HepG2 (cell line): ENCODE measurements around the gene WDR18. TPM values are rescaled to one million over a fixed set of nuclear protein-coding genes. Genes with fewer than 3 reads are reported as not detected.

Experiments
- ARID4A ChIP-seq: sonication (generic); formaldehyde crosslinking; IDR thresholded peaks from 2 replicates; pipeline ENCODE4 v1.5.0; 2020; ENCODE audit warnings: mild to moderate bottlenecking, missing genetic modification reagents, borderline replicate concordance
- CENPX ChIP-seq: sonication (generic); formaldehyde crosslinking; IDR thresholded peaks from 2 replicates; pipeline ENCODE4 v1.9.0; 2021; ENCODE audit warnings: mild to moderate bottlenecking, missing genetic modification reagents, moderate library complexity
- DNMT1 ChIP-seq: sonication (generic); formaldehyde crosslinking; IDR thresholded peaks from 2 replicates; pipeline ENCODE4 v1.5.1; 2020; ENCODE audit warnings: mild to moderate bottlenecking, missing genetic modification reagents
- ELK4 ChIP-seq: sonication (generic); formaldehyde crosslinking; IDR thresholded peaks from 2 replicates; pipeline ENCODE4 v1.9.0; 2021; ENCODE audit warnings: missing genetic modification reagents, borderline replicate concordance
- MBNL3 ChIP-seq: fragments of 250-450 bp; sonication (Bioruptor Pico); conservative IDR thresholded peaks from 2 replicates; pipeline ENCODE4 v1.8.0; 2022; ENCODE audit warnings: mild to moderate bottlenecking, inconsistent platforms
- MIER2 ChIP-seq: IDR thresholded peaks from 2 replicates; pipeline ENCODE4 v1.6.1; 2016; ENCODE audit warnings: missing biosample characterization, missing genetic modification reagents
- MLX ChIP-seq: IDR thresholded peaks from 2 replicates; pipeline ENCODE4 v1.6.1; 2016
- MXD4 ChIP-seq: IDR thresholded peaks from 2 replicates; pipeline ENCODE4 v1.6.1; 2016; ENCODE audit warnings: mild to moderate bottlenecking, missing biosample characterization, missing genetic modification reagents
- PHF21A ChIP-seq: sonication (generic); formaldehyde crosslinking; IDR thresholded peaks from 2 replicates; pipeline ENCODE4 v1.5.0; 2020; ENCODE audit warnings: mild to moderate bottlenecking, missing genetic modification reagents
- POLR2A ChIP-seq, 2 experiments: IDR thresholded peaks; 2 replicates each; pipeline ENCODE4 v1.6.1; 2011; ENCODE audit warnings: low read depth in 2 of 2, low read length in 2 of 2, mild to moderate bottlenecking in 1 of 2, moderate library complexity in 1 of 2; ENCODE audit not compliant: insufficient read depth in 1 of 2
- ZC3H13 ChIP-seq: sonication (generic); formaldehyde crosslinking; IDR thresholded peaks from 2 replicates; pipeline ENCODE4 v1.8.1; 2023; ENCODE audit warnings: mild to moderate bottlenecking, missing genetic modification reagents, moderate library complexity
- ZFP90 ChIP-seq: sonication (generic); formaldehyde crosslinking; IDR thresholded peaks from 2 replicates; pipeline ENCODE4 v1.8.0; 2022; ENCODE audit warnings: missing genetic modification reagents, mild to moderate bottlenecking, inconsistent platforms, borderline replicate concordance
- ZNF33B ChIP-seq: sonication (generic); formaldehyde crosslinking; IDR thresholded peaks from 2 replicates; pipeline ENCODE4 v1.5.1; 2020; ENCODE audit warnings: mild to moderate bottlenecking, missing genetic modification reagents
- ZNF34 ChIP-seq: sonication (generic); formaldehyde crosslinking; IDR thresholded peaks from 2 replicates; pipeline ENCODE4 v1.4.0; 2020; ENCODE audit warnings: mild to moderate bottlenecking, missing genetic modification reagents, borderline replicate concordance
- ZNF354B ChIP-seq: sonication (generic); formaldehyde crosslinking; IDR thresholded peaks from 2 replicates; pipeline ENCODE4 v1.8.0; 2022; ENCODE audit warnings: mild to moderate bottlenecking, missing genetic modification reagents
- ZNF577 ChIP-seq: sonication (generic); formaldehyde crosslinking; IDR thresholded peaks from 2 replicates; pipeline ENCODE4 v1.4.0; 2020; ENCODE audit warnings: mild to moderate bottlenecking, low read depth, missing genetic modification reagents, borderline replicate concordance
- polyA plus RNA-seq, 8 experiments: library from polyadenylated mRNA; depleted of rRNA in 3 of 8; stranded (reverse) in 7 of 8; unstranded in 1 of 8; fragments of >200 nt; fragmentation: Illumina TruSeq in 4 of 8; extraction: Trizol in 4 of 8; gene quantifications; 2 replicates each; pipeline versions ENCODE4 v1.2.1 to v1.2.3, GENCODE V29; 2011 to 2016; ENCODE audit warnings: low read depth in 4 of 8, missing spikeins in 1 of 8, mixed read lengths in 1 of 8; ENCODE audit not compliant: insufficient read depth in 1 of 8
- total RNA-seq, 5 experiments: library from RNA; depleted of rRNA; stranded (reverse); fragments of >200 nt; fragmentation: Illumina TruSeq; extraction: Trizol; gene quantifications; 2 replicates each; pipeline ENCODE4 v1.2.3, GENCODE V29; 2016; ENCODE audit warnings: low read depth in 1 of 5
- TF ChIP-seq, protein P1 (sequence below): IDR thresholded peaks from 2 replicates; pipeline ENCODE4 v1.6.1; 2018; ENCODE audit warnings: missing genetic modification reagents, mild to moderate bottlenecking, missing compliant biosample characterization
- TF ChIP-seq, protein P2 (sequence below): IDR thresholded peaks from 2 replicates; pipeline ENCODE4 v1.6.1; 2012; ENCODE audit warnings: inconsistent platforms
- TF ChIP-seq, protein P3 (sequence below): sonication (generic); formaldehyde crosslinking; IDR thresholded peaks from 2 replicates; pipeline ENCODE4 v1.4.0; 2020; ENCODE audit warnings: missing genetic modification reagents

The WDR18 gene
- total and polyA plus RNA-seq, 2 of the 13 experiments (the other 11 are each of a cell fraction or from before 2014, with no cell fraction given) = 36.4 to 47.6 TPM

DNA sequence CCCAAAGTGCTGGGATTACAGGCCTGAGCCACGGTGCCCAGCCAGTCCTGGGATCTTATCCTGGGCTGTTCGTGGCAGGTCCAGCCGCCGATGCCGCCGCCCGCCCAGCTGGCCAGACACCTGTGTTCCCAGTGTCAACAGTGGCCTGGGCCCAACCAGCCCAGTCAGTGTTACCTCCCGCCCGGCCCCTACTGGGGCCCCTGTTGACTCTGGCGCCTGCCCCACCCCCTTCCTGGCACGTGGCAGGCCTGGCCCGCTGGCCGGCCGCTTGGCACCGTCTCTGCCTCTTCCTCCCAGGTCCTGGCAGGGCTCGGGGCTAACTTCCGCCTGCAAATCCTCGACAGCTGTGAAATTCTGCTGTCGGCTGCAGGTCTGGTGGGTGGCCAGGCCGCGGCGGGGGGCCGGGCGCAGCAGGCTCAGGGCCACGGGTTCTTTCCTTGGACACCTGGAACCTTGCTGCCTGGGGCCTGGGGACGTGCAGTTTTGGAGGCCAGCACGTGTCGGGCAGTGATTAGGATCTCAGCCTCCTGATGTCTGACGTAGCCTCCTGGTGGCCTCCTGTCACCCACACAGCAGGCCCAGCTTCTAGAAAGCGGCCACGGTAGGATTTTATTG is 49.2 kb upstream of the WDR18 start (continued):
- peak in 1 of 2 experiments; percentile 15; a peak in 2 of 4 replicates for TF ChIP-seq POLR2A (IDR thresholded peaks at IDR 0.05; ENCODE audit: insufficient read depth in 1 of 2, low read depth in 2 of 2, low read length in 2 of 2)
- TF ChIP-seq, protein P1, sequence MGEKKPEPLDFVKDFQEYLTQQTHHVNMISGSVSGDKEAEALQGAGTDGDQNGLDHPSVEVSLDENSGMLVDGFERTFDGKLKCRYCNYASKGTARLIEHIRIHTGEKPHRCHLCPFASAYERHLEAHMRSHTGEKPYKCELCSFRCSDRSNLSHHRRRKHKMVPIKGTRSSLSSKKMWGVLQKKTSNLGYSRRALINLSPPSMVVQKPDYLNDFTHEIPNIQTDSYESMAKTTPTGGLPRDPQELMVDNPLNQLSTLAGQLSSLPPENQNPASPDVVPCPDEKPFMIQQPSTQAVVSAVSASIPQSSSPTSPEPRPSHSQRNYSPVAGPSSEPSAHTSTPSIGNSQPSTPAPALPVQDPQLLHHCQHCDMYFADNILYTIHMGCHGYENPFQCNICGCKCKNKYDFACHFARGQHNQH = peak; percentile 97
- peak; percentile 72; the same call in 1 of the 2 replicates for TF ChIP-seq ZNF33B
- peak; percentile 99 for TF ChIP-seq ARID4A (CRISPR knock-in tag)
- peak; percentile 91; the same call in 1 of the 2 replicates for TF ChIP-seq ZNF354B
- TF ChIP-seq, protein P2, sequence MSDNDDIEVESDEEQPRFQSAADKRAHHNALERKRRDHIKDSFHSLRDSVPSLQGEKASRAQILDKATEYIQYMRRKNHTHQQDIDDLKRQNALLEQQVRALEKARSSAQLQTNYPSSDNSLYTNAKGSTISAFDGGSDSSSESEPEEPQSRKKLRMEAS = peak; percentile 99
- peak; percentile 57; the same call in 1 of the 2 replicates for TF ChIP-seq MIER2 (CRISPR knock-in tag)
- TF ChIP-seq ZC3H13 (CRISPR knock-in tag) = peak; percentile 85
- no peak for TF ChIP-seq ZNF577
- TF ChIP-seq ELK4 (CRISPR knock-in tag) = no peak
- 0 out of 2 replicates have a peak, but pooled peaks have one; percentile 80 for TF ChIP-seq ZNF34 (CRISPR knock-in tag)
- no peak for TF ChIP-seq MBNL3 (CRISPR knock-in tag)
- TF ChIP-seq, protein P3, sequence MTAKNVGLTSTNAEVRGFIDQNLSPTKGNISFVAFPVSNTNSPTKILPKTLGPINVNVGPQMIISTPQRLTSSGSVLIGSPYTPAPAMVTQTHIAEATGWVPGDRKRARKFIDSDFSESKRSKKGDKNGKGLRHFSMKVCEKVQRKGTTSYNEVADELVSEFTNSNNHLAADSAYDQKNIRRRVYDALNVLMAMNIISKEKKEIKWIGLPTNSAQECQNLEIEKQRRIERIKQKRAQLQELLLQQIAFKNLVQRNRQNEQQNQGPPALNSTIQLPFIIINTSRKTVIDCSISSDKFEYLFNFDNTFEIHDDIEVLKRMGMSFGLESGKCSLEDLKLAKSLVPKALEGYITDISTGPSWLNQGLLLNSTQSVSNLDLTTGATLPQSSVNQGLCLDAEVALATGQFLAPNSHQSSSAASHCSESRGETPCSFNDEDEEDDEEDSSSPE = peak; percentile 88
- peak; percentile 95 for TF ChIP-seq MLX (CRISPR knock-in tag)
- TF ChIP-seq CENPX (CRISPR knock-in tag) = no peak
- peak; percentile 69; the same call in 1 of the 2 replicates for TF ChIP-seq ZFP90 (CRISPR knock-in tag)
- 0 out of 2 replicates have a peak, but pooled peaks have one; percentile 31 for TF ChIP-seq DNMT1 (CRISPR knock-in tag)
- TF ChIP-seq PHF21A (CRISPR knock-in tag) = peak; percentile 98
- TF ChIP-seq MXD4 = peak; percentile 98
